GM18873 (cell line): ENCODE measurements around the gene STARD8.

Experiments
- ATAC-seq: cut with Tn5 transposase; IDR thresholded peaks from one replicate; pipeline ENCODE4 v1.9.1; 2021; ENCODE audit warnings: mild to moderate bottlenecking, moderate library complexity, moderate number of reproducible peaks; ENCODE audit not compliant: unreplicated experiment, low FRiP score

The STARD8 gene

GRCh38 chrX:68658530-68658929 is 11.1 kb downstream of the STARD8 start:
- no peak for ATAC-seq

- ATAC-seq: no peak
Measured at GRCh38 chrX:68659385-68659784, 11.9 kb downstream of the STARD8 start.

- no peak for ATAC-seq
Measured at GRCh38 chrX:68659786-68660185, 12.3 kb downstream of the STARD8 start.

GRCh38 chrX:68660746-68661145 is 13.3 kb downstream of the STARD8 start:
- ATAC-seq: no peak

GRCh38 chrX:68665502-68665901 is 18.0 kb downstream of the STARD8 start:
- no peak for ATAC-seq

- no peak for ATAC-seq
Measured at GRCh38 chrX:68666580-68666979, 19.1 kb downstream of the STARD8 start.

- no peak for ATAC-seq
Measured at GRCh38 chrX:68669094-68669860, 21.8 kb downstream of the STARD8 start.

GRCh38 chrX:68669871-68670270 is 22.4 kb downstream of the STARD8 start:
- ATAC-seq: no peak

GRCh38 chrX:68671221-68671620 is 23.8 kb downstream of the STARD8 start:
- ATAC-seq: no peak

GRCh38 chrX:68672581-68673318 is 25.3 kb downstream of the STARD8 start:
- ATAC-seq: no peak

GRCh38 chrX:68675571-68675970 is 28.1 kb downstream of the STARD8 start:
- no peak for ATAC-seq

GRCh38 chrX:68676335-68676734 is 28.9 kb downstream of the STARD8 start:
- ATAC-seq: no peak

GRCh38 chrX:68677998-68678397 is 30.5 kb downstream of the STARD8 start:
- no peak for ATAC-seq

- ATAC-seq: no peak
Measured at GRCh38 chrX:68681443-68681941, 34.0 kb downstream of the STARD8 start.

- no peak for ATAC-seq
Measured at GRCh38 chrX:68682790-68683189, 35.3 kb downstream of the STARD8 start.

GRCh38 chrX:68683580-68683979 is 36.1 kb downstream of the STARD8 start:
- ATAC-seq: no peak

GRCh38 chrX:68684291-68684918 is 36.9 kb downstream of the STARD8 start:
- no peak for ATAC-seq

GRCh38 chrX:68684919-68685304 is 37.4 kb downstream of the STARD8 start:
- no peak for ATAC-seq

GRCh38 chrX:68685685-68686084 is 38.2 kb downstream of the STARD8 start:
- no peak for ATAC-seq

GRCh38 chrX:68686097-68686977 is 38.9 kb downstream of the STARD8 start:
- no peak for ATAC-seq
